Measurements from ENCODE around the gene LINGO1.

The LINGO1 gene

DNA sequence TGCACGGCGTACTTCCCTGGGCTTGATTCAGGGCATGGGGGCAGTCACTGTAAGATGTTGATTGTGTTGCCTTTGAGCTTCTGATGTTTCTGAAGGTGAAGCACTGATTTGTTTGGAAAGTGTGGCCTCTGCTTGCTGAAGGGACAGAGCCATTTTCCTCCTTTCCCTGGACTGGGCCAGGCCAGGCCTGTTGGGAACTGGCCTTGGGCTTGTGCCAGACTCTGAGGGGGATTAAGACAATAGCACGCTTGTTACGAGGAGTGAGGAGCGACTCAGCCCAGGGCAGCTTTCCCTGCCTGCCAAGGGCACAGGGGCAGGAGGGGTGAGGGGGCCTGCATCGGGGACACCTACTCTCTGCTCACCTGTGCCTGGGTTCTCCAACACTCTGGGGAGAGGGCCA, 42.9 kb downstream of the LINGO1 start:
- DNase-seq, result no peak

DNA sequence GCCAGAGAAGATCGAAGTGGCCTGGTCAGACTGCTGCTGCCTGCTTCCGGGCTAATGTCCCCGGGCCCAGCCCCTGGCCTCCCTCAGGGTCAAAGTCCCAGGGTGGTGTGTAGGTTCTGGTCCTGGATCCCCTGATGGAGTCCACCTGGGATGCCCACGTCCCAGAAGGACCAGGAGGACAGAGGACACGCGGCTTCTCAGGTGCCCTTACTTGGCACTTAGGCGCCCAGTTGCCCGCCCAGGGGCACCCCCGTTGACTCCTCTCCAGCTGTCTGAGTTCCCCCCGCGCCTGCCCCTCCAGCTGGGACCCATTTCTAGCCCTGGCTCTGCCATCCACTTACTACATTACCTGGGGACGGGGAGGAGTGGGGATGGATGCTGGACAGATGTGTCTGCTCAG, 44.6 kb downstream of the LINGO1 start:
- DNase-seq, result no peak

DNA sequence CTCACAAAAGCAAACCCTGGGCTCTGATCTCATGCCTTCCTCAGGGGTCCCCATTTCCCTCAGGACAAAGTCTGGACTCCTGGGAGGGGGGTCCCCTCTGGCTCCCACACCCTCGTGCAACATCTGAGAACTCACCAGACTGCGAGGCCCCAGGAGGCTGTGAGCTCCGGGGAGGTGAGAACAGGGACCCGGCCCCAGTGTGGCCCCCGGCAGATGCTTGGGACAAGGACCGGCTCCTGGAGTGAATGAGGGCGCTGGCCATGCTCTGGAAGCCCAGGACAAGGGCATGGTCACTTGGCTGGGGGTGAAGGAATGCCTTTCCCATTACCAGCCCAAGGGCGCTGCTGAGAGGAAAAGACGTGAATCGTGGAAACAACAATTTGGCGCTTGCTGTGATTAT, 48.0 kb downstream of the LINGO1 start:
- no peak for DNase-seq

DNA sequence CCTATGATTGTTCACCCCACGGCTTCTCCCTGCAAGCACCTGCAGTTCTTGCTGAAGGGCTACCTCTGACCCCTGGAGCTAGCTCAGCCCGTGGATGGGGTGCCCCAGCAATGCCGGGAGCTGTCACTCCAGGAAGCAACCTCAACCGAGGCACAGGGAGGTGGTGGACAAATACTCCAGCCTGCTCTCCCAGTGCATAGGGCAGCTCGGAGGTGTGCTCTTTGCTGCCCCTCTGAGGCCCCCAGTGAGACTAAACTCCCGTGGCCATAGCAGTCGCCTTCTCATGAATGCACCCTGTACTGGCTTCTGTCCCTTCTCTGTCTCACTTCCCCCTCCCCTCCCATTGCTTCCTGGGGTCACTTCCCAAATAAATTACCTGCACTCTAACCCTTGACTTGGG, 48.5 kb downstream of the LINGO1 start:
- no peak for DNase-seq

DNA sequence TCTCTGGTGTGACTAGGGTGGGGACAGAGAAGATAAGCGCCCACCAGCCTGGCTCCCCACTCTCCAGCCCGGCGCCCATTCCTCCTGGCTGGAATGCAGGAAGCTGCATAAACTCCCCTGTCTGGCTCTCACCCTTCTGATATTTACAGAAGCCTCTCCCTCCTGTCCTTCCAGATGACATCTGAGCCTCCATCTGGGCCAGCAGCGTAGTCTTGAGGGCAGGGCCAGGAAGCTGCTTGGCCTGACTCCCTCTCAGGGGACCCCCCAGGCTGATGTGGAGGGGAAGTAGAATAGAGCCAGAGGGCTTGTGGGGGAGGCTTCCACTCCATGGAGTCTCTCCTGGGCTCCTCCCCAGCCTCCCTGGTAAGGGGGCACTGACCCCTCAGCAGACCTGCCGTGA, 49.9 kb downstream of the LINGO1 start:
- no peak for DNase-seq

DNA sequence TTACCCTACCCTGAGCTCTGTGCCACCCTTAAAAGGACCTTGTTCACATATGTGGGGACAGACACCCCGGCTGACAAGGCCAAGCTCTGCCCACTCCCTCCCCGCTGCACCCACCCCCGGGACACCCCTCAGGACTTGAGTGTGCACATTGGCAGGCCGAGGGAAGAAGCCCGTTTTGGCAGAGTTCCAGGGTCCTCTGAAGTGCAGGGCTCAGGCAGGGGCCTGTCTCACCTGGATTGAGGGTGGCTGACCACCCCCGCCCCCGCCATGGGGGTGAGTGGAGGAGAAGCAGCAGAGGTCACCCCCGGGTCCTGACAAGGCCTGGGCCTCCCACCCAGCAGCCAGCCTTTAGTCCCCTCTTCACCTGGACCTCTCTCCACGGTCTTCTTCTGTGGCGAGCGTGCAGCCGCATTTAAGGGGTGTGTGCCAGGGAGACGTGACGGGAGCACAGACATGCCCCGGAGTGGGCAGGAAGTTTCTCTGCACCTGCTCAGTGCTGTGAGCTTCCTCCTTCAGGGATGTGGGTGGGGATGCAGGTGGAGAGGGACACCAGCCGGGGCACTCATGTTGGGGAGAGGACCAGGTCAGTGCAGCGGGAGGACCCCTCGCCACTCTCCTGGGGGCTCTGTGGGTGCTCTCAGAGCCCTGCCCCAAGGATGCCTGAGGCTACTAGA, 50.7 kb downstream of the LINGO1 start:
- no peak for DNase-seq

DNA sequence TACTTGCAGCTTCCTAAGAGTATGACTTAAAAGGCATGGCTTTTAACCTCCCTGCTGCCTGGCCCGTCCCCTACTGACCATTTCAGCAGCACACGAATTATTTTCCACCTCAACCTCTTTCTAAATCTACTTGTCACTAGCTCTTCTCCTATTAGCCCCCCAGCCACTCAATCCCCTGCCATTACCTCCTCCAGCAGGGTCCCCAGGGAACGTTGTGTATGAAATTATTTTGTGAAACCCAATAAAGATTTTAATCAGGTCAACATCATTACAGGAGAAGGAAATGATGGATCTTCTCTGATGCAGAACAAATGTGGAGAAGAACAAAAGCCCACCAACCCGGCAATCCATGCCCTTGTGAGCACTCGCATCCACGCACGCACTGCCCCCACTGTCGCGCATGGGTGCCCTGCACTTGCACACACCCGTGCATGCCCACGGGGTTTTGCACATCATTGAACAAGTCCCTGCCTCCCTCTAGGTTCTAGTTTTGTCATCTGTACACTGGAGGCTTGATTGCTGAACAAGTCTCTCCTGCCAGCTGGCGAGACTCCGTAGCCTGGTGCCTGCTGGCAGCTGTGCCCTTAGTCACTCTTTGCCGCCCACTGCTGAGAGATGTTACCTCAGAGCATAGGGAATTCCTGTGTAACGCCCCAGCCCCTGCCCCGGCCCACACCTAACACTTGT, 51.6 kb downstream of the LINGO1 start:
- no peak for DNase-seq

DNA sequence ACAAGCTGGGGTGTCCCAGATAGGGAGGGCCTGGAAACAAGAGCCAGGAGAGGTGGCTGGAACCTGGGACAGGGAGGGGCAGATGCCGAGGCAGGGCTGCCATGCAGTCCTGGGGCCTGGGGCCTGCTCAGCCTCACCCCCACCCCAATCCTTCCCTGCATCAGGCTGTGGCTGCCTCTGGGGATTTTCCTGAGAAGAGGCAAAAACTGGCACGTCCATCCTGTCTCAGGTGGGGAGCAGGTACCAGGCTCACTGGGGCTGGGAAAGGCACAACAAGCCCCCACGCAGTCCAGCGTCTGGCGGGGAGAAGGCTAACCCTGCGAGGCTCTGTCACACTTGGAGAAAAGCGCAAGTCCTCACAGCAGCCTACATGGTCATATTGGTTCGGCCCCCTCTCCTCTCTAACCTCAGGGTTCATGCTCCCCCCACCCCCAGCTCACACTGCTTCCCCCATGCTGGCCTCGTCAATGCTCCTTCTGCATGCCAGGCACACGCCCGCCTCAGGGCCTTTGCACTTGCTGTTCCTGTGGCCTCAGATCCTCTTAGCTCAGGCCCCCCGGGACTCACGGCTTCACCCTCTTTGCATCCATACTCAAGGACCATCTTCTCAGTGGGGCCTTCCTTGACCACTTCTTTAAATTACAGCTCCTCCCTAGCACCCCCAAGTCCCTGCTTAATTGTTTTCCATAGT, 53.1 kb downstream of the LINGO1 start:
- DNase-seq, result no peak

DNA sequence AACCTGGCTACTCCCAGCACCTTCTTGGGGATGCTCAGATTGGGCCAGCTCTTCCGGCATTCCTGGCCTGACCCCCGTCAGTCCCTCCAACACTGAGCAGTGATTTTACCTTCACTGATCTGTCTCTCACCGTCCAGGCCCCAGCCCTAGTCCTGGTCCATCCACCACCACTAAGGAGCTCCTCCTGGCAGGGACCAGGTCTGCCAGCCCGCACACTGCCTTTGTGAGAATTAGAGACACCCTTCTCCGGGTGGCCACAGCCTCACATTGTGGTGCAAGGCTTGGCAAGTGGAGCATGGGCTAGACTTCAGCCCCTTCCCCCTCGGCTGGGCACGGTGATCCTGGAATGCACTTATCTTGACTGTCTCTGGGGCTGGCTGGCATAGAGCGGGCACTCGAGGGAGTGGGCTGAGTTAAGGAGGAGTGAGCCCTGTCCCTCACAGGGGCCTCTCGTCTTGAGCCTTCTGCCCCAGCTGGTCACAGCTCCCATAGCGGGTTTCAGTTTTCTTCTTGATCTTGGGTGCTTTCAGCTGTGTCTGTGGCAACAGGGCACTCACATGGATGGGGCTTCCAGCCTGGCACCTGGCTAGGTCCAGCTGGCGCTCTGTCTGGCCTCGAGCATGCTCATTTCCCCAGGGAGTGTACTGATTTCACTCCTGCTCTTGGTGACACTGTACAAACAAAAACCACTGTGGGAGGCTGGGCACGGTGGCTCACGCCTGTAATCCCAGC, 53.9 kb downstream of the LINGO1 start:
- DNase-seq, result no peak

DNA sequence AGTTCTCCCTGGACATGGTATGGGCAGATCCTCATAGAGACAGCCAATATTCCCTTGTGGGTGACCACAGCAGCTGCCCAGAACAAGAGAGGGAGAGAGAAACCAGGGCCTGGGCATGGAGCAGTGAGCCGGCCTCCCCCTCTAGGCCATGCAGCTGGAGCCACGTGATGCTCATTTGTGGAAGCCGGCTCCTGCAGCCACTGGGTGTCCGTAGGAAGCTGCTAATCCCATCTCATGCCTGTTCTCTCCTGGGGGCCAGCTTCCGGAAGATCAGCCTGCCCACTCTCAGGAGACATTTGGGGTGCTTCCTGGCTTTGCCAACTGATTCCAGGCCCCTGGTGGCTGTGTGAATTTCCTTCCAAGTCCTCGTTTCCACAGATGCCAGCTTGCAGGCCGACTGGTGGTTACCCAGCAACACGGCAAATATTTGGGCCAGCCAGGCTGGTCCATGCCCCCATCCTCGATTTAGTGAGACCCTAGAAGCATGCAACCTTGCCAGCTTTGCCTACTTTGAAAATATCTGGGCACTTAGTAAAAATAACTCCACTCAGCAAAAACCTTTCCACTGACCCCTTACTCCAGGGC, 55.3 kb downstream of the LINGO1 start:
- no peak for DNase-seq

DNA sequence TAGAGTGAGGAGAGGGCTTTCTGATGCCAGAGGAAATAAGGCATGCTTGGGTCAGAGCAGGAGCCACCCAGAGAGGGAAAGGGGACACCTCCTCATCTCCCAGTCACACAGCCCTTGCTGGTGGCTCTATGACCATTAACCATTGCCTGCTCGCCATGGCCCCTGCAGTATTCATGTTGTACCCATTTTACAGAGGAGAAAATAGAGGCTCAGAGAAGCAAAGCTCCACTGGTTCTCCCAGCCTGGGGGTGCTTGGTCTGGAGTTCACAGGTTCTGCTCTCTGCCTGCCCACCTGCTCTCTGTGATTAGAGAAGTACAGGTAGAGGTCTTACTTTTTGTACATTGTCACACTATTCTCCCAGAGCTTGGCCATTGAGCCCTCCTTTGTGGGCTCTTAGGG, 56.2 kb downstream of the LINGO1 start:
- no peak for DNase-seq

DNA sequence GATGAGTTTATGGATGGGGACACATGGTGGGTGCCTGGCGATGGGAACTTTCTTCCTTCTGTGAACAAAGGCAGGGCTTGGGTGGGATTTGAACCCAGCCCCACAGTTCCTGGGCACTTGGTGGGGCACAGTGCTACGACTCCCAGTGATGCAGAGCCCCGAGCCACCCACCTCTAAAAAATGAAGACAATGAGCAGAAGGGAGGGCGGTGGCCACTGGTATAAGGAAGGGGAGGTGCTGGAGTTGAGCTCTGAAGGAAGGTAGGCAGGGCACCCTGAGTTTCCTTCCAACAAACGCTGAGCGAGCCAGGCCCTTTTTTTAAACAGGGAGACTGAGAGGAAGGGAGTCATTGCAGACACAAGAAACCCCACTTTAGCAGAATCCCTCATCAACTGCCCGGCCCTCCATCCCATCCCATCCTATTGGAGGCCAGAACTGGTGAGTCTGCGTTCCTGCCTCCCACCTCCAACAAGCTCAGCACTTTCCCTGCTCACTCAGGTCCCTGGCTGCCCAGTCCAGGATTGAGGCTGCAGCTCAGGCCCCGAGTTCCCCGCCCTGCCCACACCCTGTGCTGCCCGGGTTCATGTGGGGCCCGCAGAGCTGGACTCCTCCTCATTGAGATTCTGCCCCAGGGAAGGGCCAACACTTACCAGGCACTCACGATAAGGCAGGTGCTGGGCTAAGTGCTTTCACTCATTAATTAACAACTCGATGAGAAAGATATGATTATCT, 57.3 kb downstream of the LINGO1 start:
- no peak for DNase-seq

DNA sequence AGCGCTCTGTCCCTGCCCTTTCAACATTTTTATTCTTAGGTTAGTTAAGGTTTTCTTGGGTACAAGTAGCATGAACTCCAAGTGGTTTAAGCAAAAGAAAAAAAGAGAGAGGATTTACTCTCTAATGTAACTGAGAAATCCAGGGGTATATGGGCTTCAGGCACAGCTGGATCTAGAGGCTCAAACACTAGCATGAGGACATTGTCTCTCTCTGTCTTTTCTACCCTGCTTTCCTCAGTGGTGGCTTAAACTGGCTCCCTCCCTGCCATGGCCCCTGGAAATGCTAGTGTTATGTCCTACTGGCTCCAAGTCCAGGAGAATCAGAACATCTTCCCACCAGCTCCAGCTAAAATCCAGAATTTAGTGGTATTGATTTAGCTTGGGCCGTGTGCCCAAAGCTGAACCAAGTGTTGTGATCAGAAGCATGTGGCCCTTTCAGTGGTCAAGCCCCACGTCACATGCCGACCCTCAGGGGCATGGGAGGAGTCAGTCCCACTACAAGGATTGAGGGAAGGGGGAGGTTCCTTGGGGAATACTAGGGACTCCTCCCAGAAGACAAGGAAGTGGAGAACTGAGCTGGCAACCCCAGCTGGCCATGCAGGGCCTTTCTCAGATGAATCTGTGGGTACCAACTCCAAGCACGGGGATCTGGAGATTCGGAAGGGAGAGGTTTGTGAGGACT, 58.0 kb downstream of the LINGO1 start:
- DNase-seq, result no peak

DNA sequence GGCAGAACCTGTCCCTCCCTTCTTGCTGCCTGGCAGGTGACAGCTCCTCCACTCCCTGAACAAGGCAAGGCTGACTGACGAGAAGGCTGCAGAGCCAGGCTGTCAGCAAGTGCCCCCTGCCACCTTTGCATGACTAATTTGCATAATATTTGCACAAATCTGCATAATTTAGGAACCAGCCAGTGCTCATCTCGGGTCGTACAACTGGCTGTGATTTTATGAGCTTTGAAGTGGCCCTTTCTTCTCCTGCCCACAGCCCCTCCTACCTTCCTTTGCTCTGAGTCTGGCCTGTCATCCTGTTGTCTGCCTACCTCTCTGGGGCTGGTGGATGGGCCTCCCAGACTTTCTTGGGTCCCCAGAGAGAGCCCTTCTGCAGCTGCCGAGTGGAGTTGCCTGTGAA, 58.9 kb downstream of the LINGO1 start:
- no peak for DNase-seq

DNA sequence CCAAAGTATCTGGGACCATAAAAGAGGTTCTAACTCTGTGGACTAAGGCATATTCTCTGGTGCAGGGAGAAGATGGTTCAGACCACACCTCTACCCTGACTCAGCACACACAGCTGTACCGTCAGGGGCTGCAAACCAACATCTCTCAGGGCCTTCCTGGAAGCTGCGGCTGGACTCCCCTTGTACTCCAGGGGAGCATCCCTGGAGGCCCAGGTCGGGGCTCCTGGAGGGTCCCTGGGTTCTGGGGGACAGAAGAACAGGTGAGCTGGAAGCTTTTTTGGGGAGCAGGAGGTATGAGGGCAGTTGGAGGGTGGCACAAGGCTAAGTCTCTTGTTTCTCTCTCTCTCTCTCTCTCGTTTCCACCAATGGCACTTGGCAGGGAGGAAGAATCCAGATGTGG, 60.5 kb downstream of the LINGO1 start:
- no peak for DNase-seq

DNA sequence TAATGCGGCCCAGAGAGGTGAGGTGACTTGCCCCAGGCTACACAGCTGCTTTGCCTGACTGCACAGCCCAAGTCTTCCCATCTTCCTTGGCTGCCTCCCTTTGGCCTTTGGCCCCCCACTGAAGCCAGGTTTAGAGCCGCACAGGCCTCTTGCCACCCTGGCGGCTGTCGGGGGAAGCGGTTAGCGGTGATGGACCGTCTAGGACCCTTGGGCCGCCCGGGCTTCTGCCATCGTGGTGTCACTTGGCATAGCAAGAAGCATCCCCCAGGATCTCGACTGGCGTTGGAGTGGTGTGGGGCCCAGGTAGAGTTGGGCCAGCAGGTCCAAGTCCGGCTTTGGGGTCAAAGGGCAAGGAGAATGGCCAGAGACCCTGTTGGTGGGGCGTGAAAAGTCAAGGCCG, 61.0 kb downstream of the LINGO1 start:
- DNase-seq, result no peak

DNA sequence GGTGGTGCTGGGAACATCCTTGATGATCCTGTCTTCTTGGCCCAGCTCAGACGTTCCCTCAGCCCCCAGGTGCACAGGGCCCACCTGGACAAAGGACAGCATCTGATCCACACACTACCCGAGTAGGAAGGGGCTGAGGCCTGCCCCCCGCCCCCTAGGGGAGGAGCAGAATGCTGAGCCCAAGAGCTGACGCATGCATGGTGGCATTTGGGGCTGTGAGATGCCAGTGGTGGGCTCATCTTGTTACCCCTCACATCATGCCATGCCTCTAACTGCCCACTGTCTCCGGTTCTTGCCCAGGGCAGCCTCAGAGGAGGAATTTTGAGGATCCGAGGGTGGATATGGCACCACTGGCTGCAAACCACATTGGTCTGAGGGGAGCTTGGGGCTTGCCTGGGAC, 61.5 kb downstream of the LINGO1 start:
- no peak for DNase-seq

DNA sequence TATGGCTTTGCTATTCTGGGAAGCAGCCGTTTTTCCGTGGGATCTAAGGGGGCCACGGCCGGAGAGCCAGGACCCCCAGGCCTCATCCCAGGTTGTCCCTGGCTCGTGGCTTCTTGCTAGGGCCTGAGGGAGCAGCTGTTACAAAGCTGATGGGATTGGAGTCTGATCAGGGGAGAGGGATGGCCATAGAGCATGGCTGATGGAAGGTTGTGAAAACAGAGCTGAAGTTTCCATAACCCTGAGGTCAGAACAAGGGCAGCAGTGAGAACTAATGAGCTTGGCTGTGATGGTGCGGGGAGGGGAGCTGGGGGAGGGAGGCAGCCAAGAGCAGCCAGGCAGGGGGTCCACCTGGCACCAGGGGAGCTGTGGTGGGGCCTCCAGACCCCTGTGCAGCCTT, 63.0 kb downstream of the LINGO1 start:
- no peak for DNase-seq

DNA sequence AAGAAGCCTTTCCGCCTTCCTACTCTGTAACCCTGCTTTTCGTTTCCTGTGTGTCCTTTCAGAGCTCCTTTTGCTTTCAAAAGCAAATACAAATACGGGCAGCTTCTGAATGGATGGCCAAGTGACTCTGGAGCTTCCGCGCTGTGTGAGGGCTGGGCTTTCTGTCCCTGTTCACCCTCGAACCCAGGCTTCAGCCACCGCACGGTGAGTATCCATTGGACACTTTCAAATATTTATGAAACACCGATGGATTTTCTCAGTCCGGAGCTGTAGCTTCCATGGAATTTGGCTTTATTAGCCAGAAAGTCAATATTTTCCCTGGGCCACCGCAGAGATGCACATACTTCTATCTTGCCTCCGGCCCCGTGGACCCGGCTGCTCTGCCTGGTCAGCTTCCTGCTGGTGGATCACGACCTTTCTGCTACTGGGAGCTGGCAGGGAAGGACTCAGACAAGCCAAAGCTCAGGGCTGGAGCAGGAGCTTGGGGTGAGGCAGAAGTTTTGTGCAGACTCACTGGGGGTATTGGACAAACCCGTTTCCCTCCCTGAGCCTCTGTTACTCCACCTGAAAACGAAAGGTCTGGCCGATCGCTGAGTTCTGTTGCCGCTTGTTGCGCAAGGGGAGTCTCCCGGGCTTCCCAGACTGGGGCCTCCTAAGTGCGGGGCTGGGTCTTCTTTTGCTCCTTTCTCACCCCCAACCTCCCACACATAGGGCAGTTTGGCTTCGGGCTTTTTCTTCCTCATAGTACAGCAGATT, 63.6 kb downstream of the LINGO1 start:
- no peak for DNase-seq

DNA sequence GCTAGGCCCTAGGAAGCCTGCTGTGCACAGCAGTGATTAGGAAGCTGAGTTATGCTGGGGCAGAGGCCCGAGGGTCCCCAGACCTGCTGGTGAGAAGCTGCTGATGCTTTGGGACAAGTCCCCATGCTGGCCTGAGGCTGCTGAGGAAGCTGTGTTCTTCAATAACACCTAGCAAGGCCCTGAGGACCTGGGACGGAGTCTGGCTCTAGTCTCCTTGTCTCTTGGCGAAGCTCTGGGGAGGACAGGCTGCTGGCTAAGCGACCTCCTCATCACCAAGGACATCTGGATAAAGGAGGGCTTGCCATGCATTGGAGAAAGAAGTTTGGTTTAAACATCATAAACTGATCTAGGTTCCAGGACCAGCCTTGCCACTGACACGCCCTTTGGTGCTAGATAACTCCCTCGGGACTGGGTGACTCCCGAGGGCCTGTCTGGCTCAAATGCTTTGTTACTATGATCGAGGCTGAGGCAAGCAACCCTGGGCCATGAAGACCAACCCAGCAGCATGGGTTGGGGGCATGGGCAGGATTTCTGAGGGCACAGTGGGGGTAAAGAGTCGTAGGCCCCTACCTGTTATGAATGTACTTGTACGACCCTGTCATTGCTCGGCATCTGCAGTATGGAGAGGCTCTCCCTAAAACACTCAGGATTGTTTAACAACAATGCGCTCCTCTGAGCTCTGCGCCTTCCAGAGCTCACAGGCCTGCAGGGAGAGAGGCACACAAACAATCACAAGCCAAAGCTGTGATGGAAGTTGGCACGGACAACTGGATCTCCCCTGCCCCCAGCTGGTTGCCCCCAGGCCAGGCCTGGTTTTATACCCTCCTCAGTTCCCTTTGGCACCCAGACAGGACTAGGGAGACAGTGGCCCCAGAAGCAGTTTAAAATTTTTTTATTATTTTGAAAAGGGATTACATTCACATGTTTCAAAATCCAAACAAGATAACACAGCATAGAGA, 64.4 kb downstream of the LINGO1 start:
- DNase-seq, result no peak

Measured in T-helper 9 cell (primary cell).